SK-N-MC (cell line): Measurements from ENCODE around the gene TRPM1.

Source experiments
- DNase-seq: peaks from one replicate; pipeline ENCODE4 v3.0.0-alpha.2; 2011; ENCODE audit warnings: low read depth, low spot score
- H3K27ac ChIP-seq: fragments of 200-600 bp; sonication (generic); 2 replicates; pipeline ENCODE4 v1.5.1; 2016; ENCODE audit warnings: mixed run types
- H3K36me3 ChIP-seq: fragments of 200-600 bp; sonication (generic); 2 replicates; pipeline ENCODE4 v1.6.1; 2017; ENCODE audit warnings: antibody characterized with exemption, low read length, mixed read lengths; ENCODE audit not compliant: insufficient read depth
- H3K4me3 ChIP-seq: fragments of 200-600 bp; sonication (generic); 2 replicates; pipeline ENCODE4 v1.5.1; 2016
- H3K9ac ChIP-seq: fragments of 200-600 bp; sonication (generic); 2 replicates; pipeline ENCODE4 v1.8.0; 2017; ENCODE audit warnings: mixed run types, mixed read lengths; ENCODE audit not compliant: insufficient read length
- H3K9me3 ChIP-seq: fragments of 200-600 bp; sonication (generic); 2 replicates; pipeline ENCODE4 v1.6.1; 2017; ENCODE audit warnings: low read depth, mild to moderate bottlenecking, antibody characterized with exemption, low read length, moderate library complexity, mixed read lengths
- EZH2 ChIP-seq: fragments of 200-600 bp; sonication (generic); IDR thresholded peaks from one replicate; pipeline ENCODE4 v1.6.1; 2017; ENCODE audit warnings: antibody characterized with exemption
- FOXP2 ChIP-seq: optimal IDR thresholded peaks from 2 replicates; pipeline ENCODE3; 2011; ENCODE audit warnings: mild to moderate bottlenecking, moderate library complexity; ENCODE audit not compliant: insufficient read depth; ENCODE audit errors: extremely low read length, control extremely low read depth
- POLR2AphosphoS5 ChIP-seq: IDR thresholded peaks from 2 replicates; pipeline ENCODE4 v1.6.1; 2012; ENCODE audit warnings: mild to moderate bottlenecking, low read depth, low read length, borderline replicate concordance

Gene TRPM1

DNA sequence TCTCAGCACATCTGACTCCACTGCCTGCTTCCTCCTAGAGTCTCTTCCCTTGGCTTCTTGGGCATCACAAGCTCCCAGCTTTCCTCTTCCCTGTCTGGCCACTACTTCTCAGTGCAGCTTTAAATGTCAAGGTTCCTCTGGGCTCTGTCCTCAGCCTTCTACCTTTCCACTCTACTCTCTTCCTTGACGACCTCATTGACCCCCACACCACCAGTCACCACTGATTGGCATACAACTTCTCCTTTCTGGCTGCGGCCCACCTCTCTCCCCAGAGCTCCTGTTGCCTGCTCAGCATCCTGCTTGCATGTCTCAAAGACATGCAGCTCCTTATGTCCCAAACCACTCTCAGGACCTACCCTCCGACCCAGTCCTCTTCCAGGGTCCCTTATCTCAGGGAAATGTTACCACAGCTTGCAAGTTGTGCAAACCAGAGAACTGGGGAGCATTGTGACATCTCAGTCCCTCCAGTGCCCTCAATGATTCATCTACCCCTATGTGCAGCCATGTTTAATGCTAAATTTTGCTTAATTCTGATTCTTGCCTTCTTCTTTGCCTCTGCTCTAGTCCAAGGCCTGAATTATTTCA lies 49.9 kb downstream of the TRPM1 start:
- no peak for DNase-seq
- TF ChIP-seq POLR2AphosphoS5, result no peak
- no peak for TF ChIP-seq EZH2
- no peak for TF ChIP-seq FOXP2

DNA sequence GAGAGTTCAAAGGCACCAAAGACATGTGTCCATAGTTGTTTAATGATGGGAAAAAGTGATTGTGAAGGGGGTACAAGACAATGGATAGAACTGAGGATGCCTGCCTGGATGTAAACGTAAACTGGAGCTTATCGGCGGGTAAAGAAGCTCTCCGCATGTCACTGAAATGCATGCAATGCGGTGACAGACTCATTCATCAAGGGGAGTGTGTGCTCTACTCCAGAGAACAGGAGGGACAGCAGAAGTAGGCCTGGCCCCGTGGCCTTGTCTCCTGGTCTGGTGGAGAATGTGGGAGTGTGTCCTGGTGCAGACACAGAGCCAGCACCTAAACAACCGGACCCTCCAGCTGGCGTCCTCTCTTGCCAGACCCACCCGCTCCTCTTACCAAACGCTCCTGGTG lies 50.6 kb downstream of the TRPM1 start:
- TF ChIP-seq POLR2AphosphoS5 (no peak), FOXP2 (no peak), EZH2 (no peak)
- DNase-seq, result no peak
- Histone ChIP-seq H3K27ac (no peak overlapping the region), H3K9ac (no peak overlapping the region), H3K36me3 (no peaks in the 10 kb centered on the region), H3K4me3 (no peak overlapping the region), H3K9me3 (no peaks in the 10 kb centered on the region)

More for the DNA sequence above, 49.9 kb downstream of the TRPM1 start:
- Histone ChIP-seq H3K36me3 (no peaks in the 10 kb centered on the region), H3K4me3 (no peak overlapping the region), H3K9ac (no peak overlapping the region), H3K27ac (no peak overlapping the region), H3K9me3 (no peaks in the 10 kb centered on the region)

DNA sequence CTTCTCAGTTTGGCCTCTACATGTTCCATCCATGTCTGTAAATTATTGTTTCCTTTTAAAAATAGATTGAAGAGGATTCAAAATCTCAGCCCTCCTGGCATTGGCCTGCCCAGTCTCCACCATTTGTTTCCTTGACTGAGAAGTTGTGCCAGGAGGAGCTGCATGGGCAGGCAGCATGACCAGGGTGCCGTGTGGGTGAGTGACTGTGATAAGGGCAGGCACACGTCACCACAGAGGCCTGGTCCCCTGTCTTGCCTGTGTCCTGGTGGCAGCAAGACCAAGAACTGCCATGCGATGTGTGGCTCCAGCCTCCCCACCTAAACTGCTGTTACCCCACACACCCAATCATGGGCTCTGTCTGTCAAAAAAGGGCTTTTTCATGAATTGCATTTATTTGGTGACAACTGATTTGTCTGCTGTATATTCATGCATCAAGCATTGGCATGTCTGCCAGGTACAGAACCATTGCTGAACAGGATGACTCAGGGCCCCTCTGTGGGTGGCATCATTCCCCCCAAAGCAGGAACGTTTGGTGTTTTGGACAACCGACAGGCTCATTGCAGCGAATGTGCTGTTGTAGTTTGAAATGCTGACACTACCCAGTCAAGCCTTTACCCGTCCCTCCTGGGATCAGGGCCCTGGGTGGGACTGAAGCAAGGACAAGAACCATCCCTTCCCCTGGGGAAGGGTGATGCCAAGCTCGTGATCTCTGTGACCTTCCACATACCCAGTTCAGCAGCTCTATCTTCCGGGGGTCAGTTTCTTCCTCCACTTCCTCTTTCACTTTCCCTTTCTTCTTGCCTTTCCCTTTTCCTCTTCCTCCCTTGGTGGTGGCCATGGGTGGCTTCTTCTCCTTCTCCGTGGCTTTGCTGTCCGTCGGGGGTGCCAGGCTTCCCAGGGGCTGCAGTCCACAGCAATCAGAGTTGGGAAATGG lies 51.6 kb downstream of the TRPM1 start:
- H3K36me3 ChIP-seq, result no peaks in the 10 kb centered on the region
- no peak for DNase-seq
- no peak overlapping the region for H3K4me3 ChIP-seq
- no peak overlapping the region for H3K27ac ChIP-seq
- H3K9ac ChIP-seq, result no peak overlapping the region
- H3K9me3 ChIP-seq, result no peaks in the 10 kb centered on the region
- TF ChIP-seq FOXP2 (no peak), EZH2 (no peak), POLR2AphosphoS5 (no peak)

DNA sequence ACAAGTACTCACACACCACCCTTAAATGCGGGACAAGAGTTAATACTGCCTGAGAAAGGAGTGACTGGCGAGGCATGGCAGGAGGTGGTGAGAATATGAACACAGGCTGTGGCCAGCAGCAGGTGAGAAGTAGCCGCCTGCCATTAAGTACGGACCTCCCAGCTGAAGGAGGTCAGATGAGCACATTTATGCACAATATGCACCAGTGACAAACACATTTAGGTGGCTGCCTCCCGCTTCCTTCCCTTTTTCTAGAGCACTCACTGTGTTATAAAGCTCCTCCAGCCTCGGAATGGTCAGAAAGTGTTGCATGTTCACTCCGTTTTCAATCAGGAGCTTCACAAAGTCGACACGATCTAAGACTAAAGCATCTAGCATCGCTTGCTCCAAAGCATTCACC lies 52.4 kb downstream of the TRPM1 start:
- Histone ChIP-seq H3K27ac (no peak overlapping the region), H3K36me3 (no peaks in the 10 kb centered on the region), H3K9me3 (no peaks in the 10 kb centered on the region), H3K9ac (no peak overlapping the region), H3K4me3 (no peak overlapping the region)
- TF ChIP-seq POLR2AphosphoS5, result no peak
- TF ChIP-seq EZH2, result no peak
- DNase-seq, result no peak

DNA sequence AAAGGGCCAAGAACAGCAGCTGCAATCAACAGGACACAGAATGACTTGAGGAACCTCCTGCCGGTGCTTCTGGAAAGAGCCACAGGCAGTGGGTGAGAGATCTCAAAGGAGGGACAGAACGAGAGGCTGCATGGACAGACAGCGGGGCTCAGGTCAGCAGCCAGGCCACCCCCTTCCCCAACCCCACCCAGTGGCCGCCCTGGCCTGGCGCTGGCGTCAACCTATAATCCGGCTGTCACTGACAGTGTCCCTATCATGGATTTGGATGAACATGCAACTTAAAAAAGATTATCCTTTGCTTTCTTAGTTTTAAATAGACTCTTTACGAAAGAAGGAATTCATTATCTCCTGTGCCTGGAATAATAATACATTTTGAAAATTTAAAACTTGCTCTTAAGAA lies 54.1 kb downstream of the TRPM1 start:
- no peak for DNase-seq
- H3K4me3 ChIP-seq, result no peak overlapping the region
- TF ChIP-seq POLR2AphosphoS5 (no peak), EZH2 (no peak), FOXP2 (no peak)
- H3K9me3 ChIP-seq, result no peaks in the 10 kb centered on the region
- no peak overlapping the region for H3K27ac ChIP-seq
- H3K36me3 ChIP-seq, result no peaks in the 10 kb centered on the region
- no peak overlapping the region for H3K9ac ChIP-seq

DNA sequence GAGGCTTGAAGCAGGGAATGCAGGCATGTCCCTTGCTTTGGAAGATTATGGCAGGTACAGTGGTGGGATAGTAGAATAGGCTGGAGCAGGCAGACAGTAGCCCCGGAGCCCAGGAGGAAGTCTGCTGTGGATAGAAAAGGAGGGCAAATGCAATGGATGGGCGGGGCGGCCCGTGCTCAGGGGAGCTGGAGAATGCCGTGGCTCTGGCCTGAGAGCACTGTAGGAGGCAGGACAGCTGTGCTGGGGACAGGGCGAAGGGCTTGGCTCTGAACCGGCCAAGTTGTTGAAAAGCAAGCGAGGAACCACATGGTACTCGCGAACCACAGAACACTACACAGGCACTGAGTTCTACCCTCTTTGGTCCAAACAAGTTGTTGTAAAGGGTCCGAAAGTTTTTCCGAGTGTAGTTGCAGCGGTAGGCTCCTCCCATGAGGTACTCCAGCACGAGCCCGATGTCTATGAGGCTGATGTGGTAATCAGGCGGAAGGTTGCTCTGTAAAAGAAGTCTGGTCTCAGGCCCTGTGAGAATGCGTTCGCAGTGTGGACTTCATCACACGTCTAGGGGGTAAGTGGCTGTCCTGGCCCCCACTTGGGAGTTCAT lies 54.7 kb downstream of the TRPM1 start:
- H3K36me3 ChIP-seq, result no peaks in the 10 kb centered on the region
- TF ChIP-seq POLR2AphosphoS5 (no peak), FOXP2 (no peak), EZH2 (no peak)
- no peak overlapping the region for H3K9ac ChIP-seq
- no peak overlapping the region for H3K27ac ChIP-seq
- no peak overlapping the region for H3K4me3 ChIP-seq
- no peaks in the 10 kb centered on the region for H3K9me3 ChIP-seq
- no peak for DNase-seq

DNA sequence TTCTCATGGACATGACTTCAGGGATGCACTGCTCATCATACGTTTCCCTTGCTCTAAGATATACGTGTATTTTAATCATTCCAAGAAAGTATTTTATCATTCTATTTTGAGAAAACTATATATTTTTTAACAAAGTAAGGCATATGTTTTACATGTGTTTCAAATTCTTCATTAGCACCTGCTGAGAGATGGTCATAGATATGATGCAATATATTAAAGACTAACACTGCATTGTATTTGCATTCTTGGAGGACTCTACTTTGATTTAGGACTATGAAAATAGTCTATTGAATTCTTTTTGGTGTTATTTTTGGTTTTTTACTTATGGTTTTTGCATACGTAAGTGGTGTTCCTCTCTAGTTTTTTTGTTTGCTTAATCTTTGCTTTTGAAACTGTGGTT lies 55.9 kb downstream of the TRPM1 start:
- Histone ChIP-seq H3K36me3 (no peaks in the 10 kb centered on the region), H3K4me3 (no peak overlapping the region), H3K9me3 (no peaks in the 10 kb centered on the region), H3K9ac (no peak overlapping the region), H3K27ac (no peak overlapping the region)
- DNase-seq, result no peak
- TF ChIP-seq FOXP2, result no peak
- no peak for TF ChIP-seq POLR2AphosphoS5
- no peak for TF ChIP-seq EZH2

DNA sequence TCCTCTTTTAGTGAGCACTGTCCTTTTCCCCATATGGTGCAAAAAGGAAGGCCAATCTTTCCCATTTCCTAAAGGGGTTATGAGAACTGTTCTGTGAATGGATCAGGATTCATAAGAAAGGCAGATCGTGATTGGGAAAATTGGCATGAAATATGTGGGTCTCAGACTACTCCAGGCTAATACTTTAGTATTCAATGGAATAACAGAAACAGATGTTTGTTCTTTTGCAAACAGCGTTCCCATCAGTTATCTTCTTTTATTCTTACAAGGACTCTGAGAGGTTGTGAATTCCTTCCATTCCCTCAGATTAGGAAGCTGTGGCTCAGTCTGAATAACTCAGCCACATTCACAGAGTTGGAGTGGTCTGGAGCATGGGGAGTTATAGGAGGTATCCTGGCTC lies 58.8 kb downstream of the TRPM1 start:
- Histone ChIP-seq H3K27ac (no peak overlapping the region), H3K9ac (no peak overlapping the region), H3K36me3 (no peaks in the 10 kb centered on the region), H3K9me3 (no peaks in the 10 kb centered on the region), H3K4me3 (no peak overlapping the region)
- DNase-seq, result no peak
- TF ChIP-seq POLR2AphosphoS5, result no peak
- no peak for TF ChIP-seq EZH2
- TF ChIP-seq FOXP2, result no peak
